PC-3 (cell line): ENCODE data around the gene TRIM71. TPM values are rescaled to one million over a fixed set of nuclear protein-coding genes. Genes with fewer than 3 reads are reported as not detected.
"Not testable (repeated sequence)": the region's sequence is repeated elsewhere in the genome, so short reads cannot be mapped to it uniquely, and the experiment has no call there.

Experiments used
- ATAC-seq: fragments of 200-7000 bp; cut with Tn5 transposase; 2 replicates; pipeline ENCODE4 v1.9.1; 2020; ENCODE audit warnings: mild to moderate bottlenecking, moderate library complexity
- BruUV-seq: library from RNA; stranded (reverse); fragments of 400-500 nt; replicated peaks from 2 replicates; lab custom pipeline; 2021; lab: Mats Ljungman, UMichigan
- CTCF ChIA-PET: fragments of 300-600 bp; sonication (Branson Sonifier 250); formaldehyde crosslinking; loops from one replicate; lab custom pipeline; 2022; ENCODE audit warnings: antibody characterized with exemption; lab: Charles Lee
- POLR2A ChIA-PET: fragments of 300-600 bp; sonication (Branson Sonifier 250); formaldehyde crosslinking; loops from one replicate; lab custom pipeline; 2022; ENCODE audit warnings: antibody characterized with exemption; ENCODE audit not compliant: unreplicated experiment; lab: Charles Lee
- DNase-seq: peaks from one replicate; pipeline ENCODE4 v3.0.0-alpha.2; 2015
- H2AFZ ChIP-seq: fragments of 300-600 bp; sonication (generic); 2 replicates; pipeline ENCODE4 v1.6.0; 2016; ENCODE audit warnings: antibody characterized with exemption, low read length
- H3F3A ChIP-seq: fragments of 300-600 bp; sonication (generic); one replicate; pipeline ENCODE4 v1.6.0; 2017; ENCODE audit warnings: antibody characterized with exemption, low read length, control low read depth, mild to moderate bottlenecking; ENCODE audit not compliant: unreplicated experiment
- H3K27ac ChIP-seq: fragments of 300-600 bp; sonication (generic); 2 replicates; pipeline ENCODE4 v1.5.1; 2016; ENCODE audit warnings: mild to moderate bottlenecking, low read length
- H3K27me3 ChIP-seq: fragments of 300-600 bp; sonication (generic); 2 replicates; pipeline ENCODE4 v1.6.1; 2016; ENCODE audit warnings: low read length, mixed read lengths
- H3K36me3 ChIP-seq: fragments of 300-600 bp; sonication (generic); 2 replicates; pipeline ENCODE4 v1.6.1; 2016; ENCODE audit warnings: low read depth, mixed run types, low read length, mixed read lengths
- H3K4me1 ChIP-seq: fragments of 300-600 bp; sonication (generic); 2 replicates; pipeline ENCODE4 v1.5.1; 2016; ENCODE audit warnings: low read length; ENCODE audit not compliant: insufficient read depth
- H3K4me2 ChIP-seq: fragments of 300-600 bp; sonication (generic); 2 replicates; pipeline ENCODE4 v1.6.0; 2016; ENCODE audit warnings: low read length
- H3K4me3 ChIP-seq: fragments of 300-600 bp; sonication (generic); 2 replicates; pipeline ENCODE4 v1.5.1; 2016; ENCODE audit warnings: mild to moderate bottlenecking, low read length, mixed read lengths
- H3K79me2 ChIP-seq: fragments of 300-600 bp; sonication (generic); 2 replicates; pipeline ENCODE4 v1.6.1; 2017; ENCODE audit warnings: low read length, mixed read lengths
- H3K9ac ChIP-seq: fragments of 300-600 bp; sonication (generic); 2 replicates; pipeline ENCODE4 v1.6.0; 2016; ENCODE audit warnings: mild to moderate bottlenecking, low read length
- H3K9me2 ChIP-seq: fragments of 300-600 bp; sonication (generic); replicated peaks from 2 replicates; pipeline ENCODE4 v1.6.1; 2016; ENCODE audit warnings: mixed run types, low read length, mixed read lengths
- H3K9me3 ChIP-seq: fragments of 300-600 bp; sonication (generic); 2 replicates; pipeline ENCODE4 v1.6.1; 2016; ENCODE audit warnings: low read length, mixed read lengths
- H4K20me1 ChIP-seq: fragments of 300-600 bp; sonication (generic); 2 replicates; pipeline ENCODE4 v1.6.1; 2016; ENCODE audit warnings: low read length, mixed read lengths
- EZH2 ChIP-seq: fragments of 300-600 bp; sonication (generic); IDR thresholded peaks from one replicate; pipeline ENCODE4 v1.6.1; 2017; ENCODE audit warnings: antibody characterized with exemption, mild to moderate bottlenecking, low read length; ENCODE audit not compliant: unreplicated experiment
- EZH2phosphoT487 ChIP-seq: fragments of 300-600 bp; sonication (generic); IDR thresholded peaks from 2 replicates; pipeline ENCODE4 v1.6.1; 2018; ENCODE audit warnings: mild to moderate bottlenecking, antibody characterized with exemption, low read length, borderline replicate concordance
- intact Hi-C: fragments of 100-400 bp; cut with micrococcal nuclease; formaldehyde crosslinking; loops from 2 replicates; pipeline ENCODE4 v1.9.0; 2023
- total RNA-seq: library from RNA; depleted of rRNA; stranded (reverse); fragments of >200 nt; gene quantifications from 2 replicates; pipeline ENCODE4 v1.2.3, GENCODE V29; 2014
- TF ChIP-seq, protein P1 (sequence below): fragments of 300-600 bp; sonication (generic); conservative IDR thresholded peaks from 2 replicates; pipeline ENCODE4 v1.5.1; 2017; ENCODE audit warnings: antibody characterized with exemption, low read depth, mild to moderate bottlenecking, low read length

TRIM71 gene
- total RNA-seq, 1 experiment from 2014 or later = 0.11 TPM

DNA sequence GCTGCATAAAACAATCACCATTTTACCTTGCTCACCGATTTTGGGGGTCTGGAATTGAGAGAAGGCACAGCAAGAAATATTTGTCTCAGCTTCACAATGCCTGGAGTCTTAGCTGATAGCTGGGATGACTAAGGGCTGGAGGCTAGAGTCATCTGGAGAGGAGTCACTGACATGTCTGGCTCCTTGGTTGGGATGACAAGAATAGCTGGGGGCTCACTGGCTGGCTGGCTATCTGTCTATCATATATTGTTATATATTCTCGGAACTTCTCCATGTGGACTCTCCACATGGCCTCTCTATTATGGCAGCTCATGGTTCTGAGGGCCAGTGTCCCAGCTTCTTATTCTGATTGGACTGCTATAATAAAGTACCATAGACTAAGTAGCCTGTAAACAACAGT, 20.0 kb upstream of the TRIM71 start:
- Histone ChIP-seq H3K27me3 (no peaks in the 10 kb centered on the region), H3K79me2 (no peaks in the 10 kb centered on the region), H3F3A (no peaks in the 10 kb centered on the region), H4K20me1 (no peaks in the 10 kb centered on the region), H3K9me2 (no peaks in the 10 kb centered on the region), H3K36me3 (no peaks in the 10 kb centered on the region), H3K4me3 (no peak overlapping the region), H3K27ac (no peak overlapping the region), H3K4me2 (no peak overlapping the region), H3K4me1 (peaks cover 14% of the 10 kb centered on the region), H3K9ac (no peak overlapping the region), H2AFZ (no peak overlapping the region), H3K9me3 (no peaks in the 10 kb centered on the region)
- DNase-seq = no peak
- CTCF ChIA-PET = no interaction called here
- BruUV-seq = no TSS peak
- POLR2A ChIA-PET = no interaction called here
- ATAC-seq = no peak
- intact Hi-C loops = no loop called here
- no peak for TF ChIP-seq EZH2phosphoT487
- TF ChIP-seq EZH2 = no peak

DNA sequence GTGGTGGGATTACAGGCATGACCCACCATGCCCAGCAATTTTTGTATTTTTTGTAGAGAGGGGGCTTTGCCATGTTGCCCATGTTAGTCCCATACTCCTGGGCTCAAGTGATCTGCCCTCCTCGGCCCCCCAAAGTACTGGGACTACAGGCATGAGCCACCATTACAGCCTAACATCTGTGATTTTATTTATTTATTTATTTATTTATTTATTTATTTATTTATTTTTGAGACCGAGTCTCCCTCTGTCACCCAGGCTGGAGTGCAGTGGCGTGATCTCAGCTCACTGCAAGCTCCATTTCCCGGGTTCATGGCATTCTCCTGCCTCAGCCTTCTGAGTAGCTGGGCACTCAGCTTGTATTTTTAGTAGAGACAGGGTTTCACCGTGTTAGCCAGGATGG, 16.4 kb upstream of the TRIM71 start:
- H4K20me1 ChIP-seq, H3K9me3 ChIP-seq, H3K9ac ChIP-seq, H3K4me2 ChIP-seq, H3F3A ChIP-seq, H3K4me1 ChIP-seq, intact Hi-C loops, H3K4me3 ChIP-seq, ATAC-seq, H3K36me3 ChIP-seq, BruUV-seq, POLR2A ChIA-PET, CTCF ChIA-PET, H3K9me2 ChIP-seq, DNase-seq, H3K79me2 ChIP-seq, H2AFZ ChIP-seq, H3K27me3 ChIP-seq, H3K27ac ChIP-seq: not testable (repeated sequence)

DNA sequence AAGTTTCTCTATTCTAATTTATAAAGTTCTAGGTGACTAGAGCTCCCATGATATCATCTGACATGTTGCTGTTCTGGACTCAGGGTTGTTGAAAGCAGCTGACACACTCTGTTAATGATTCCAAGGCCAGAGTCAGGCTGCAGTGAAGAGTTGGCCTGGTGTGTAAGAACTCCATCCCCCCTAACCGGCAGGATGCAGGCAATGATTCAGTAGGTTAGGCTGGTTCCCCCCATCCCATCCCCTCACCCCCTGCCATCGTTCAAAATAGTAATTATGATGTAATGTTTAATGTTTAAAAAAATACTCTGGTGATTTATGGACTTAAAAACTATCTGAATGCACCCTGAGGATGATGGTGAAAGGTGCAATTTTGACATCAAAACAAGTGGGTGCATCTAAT, 4.6 kb upstream of the TRIM71 start:
- H3K27me3 ChIP-seq = no peaks in the 10 kb centered on the region
- H3K9me3 ChIP-seq = no peaks in the 10 kb centered on the region
- BruUV-seq = no TSS peak
- intact Hi-C loops = no loop called here
- ATAC-seq (peak; percentile 38; the same call in 1 of the 2 replicates), DNase-seq (no peak)
- H3K27ac ChIP-seq = no peak overlapping the region
- H3F3A ChIP-seq = no peaks in the 10 kb centered on the region
- no peaks in the 10 kb centered on the region for H3K36me3 ChIP-seq
- ChIA-PET POLR2A (interaction anchor here (0.5 kb wide), 1 partner anchor 21 kb away, joined by 3 read pairs; no protein-coding TSS in a partner anchor), CTCF (no interaction called here)
- no peaks in the 10 kb centered on the region for H3K79me2 ChIP-seq
- no peaks in the 10 kb centered on the region for H3K9me2 ChIP-seq
- no peaks in the 10 kb centered on the region for H4K20me1 ChIP-seq
- no peak overlapping the region for H3K4me2 ChIP-seq
- no peak overlapping the region for H3K9ac ChIP-seq
- no peak overlapping the region for H2AFZ ChIP-seq
- no peak overlapping the region for H3K4me3 ChIP-seq
- TF ChIP-seq, protein P1, sequence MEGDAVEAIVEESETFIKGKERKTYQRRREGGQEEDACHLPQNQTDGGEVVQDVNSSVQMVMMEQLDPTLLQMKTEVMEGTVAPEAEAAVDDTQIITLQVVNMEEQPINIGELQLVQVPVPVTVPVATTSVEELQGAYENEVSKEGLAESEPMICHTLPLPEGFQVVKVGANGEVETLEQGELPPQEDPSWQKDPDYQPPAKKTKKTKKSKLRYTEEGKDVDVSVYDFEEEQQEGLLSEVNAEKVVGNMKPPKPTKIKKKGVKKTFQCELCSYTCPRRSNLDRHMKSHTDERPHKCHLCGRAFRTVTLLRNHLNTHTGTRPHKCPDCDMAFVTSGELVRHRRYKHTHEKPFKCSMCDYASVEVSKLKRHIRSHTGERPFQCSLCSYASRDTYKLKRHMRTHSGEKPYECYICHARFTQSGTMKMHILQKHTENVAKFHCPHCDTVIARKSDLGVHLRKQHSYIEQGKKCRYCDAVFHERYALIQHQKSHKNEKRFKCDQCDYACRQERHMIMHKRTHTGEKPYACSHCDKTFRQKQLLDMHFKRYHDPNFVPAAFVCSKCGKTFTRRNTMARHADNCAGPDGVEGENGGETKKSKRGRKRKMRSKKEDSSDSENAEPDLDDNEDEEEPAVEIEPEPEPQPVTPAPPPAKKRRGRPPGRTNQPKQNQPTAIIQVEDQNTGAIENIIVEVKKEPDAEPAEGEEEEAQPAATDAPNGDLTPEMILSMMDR = no peak
- TF ChIP-seq EZH2 (no peak), EZH2phosphoT487 (no peak)
- no peaks in the 10 kb centered on the region for H3K4me1 ChIP-seq

DNA sequence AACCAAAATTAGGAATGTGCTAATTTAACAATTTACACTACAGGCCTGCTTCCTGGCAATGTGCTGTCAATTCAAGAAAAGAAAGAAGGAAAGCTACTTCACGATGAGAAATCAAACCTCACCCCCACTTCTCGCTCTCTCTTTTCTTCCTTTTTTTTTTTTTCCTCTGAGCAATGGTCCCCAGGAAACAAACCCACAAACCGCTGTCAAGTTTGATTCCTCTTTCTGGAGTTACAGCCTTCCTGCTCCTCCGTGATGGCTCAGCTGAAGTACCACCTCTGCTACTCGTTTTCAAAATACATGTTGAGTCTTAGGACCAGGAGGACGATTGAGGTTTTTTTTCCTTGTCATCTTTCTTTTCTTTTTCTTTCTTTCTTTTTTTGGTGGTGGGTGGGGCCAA, 3.4 kb upstream of the TRIM71 start:
- Histone ChIP-seq H3K4me3 (no peak overlapping the region), H3K27me3 (no peaks in the 10 kb centered on the region), H3F3A (no peaks in the 10 kb centered on the region), H3K79me2 (no peaks in the 10 kb centered on the region), H3K9me2 (no peaks in the 10 kb centered on the region), H2AFZ (no peak overlapping the region), H3K36me3 (no peaks in the 10 kb centered on the region), H3K9me3 (no peaks in the 10 kb centered on the region), H3K9ac (no peak overlapping the region), H3K4me1 (no peaks in the 10 kb centered on the region), H3K27ac (no peak overlapping the region), H3K4me2 (no peak overlapping the region), H4K20me1 (no peaks in the 10 kb centered on the region)
- DNase-seq (no peak), ATAC-seq (no peak)
- no peak for TF ChIP-seq EZH2phosphoT487
- no peak for TF ChIP-seq EZH2
- TF ChIP-seq, protein P1 = no peak
- intact Hi-C loops = no loop called here
- no TSS peak for BruUV-seq
- POLR2A ChIA-PET = interaction anchor here (0.6 kb wide), 1 partner anchor 28 kb away, joined by 4 read pairs; no protein-coding TSS in a partner anchor
- CTCF ChIA-PET = interaction anchor here (0.7 kb wide), 1 partner anchor 33 kb away, joined by 3 read pairs; no protein-coding TSS in a partner anchor
